Omental fat pad (tissue), 4 donors: ENCODE measurements around the gene DYNLT1. TPM values are rescaled to one million over a fixed set of nuclear protein-coding genes. Genes with fewer than 3 reads are reported as not detected.

ENCODE experiments used
- ATAC-seq: fragments of 150-250 bp; one replicate; pipeline ENCODE4 v1.9.1; 2016; ENCODE audit warnings: mild to moderate bottlenecking, moderate library complexity; ENCODE audit not compliant: low FRiP score
- DNase-seq: peaks from one replicate; pipeline ENCODE4 v3.0.0-alpha.2; 2019; ENCODE audit warnings: low spot score
- CTCF ChIP-seq, 3 donors: fragments of 450-650 bp; IDR thresholded peaks; one replicate each; pipeline ENCODE4 v1.5.1; 2016 to 2017; ENCODE audit warnings: antibody characterized with exemption in 3 of 3, mild to moderate bottlenecking in 3 of 3, moderate library complexity in 2 of 3
- small RNA-seq: library from RNA; depleted of rRNA; stranded (forward); fragments of <200 nt; gene quantifications from one replicate; pipeline ENCODE3, GENCODE V24; 2016
- total RNA-seq, 4 donors: library from RNA; depleted of rRNA; stranded (reverse); fragments of >200 nt; gene quantifications; one replicate each; pipeline ENCODE4 v1.1.0, GENCODE V29; 2016

The DYNLT1 gene
- total RNA-seq, 4 donors from 2014 or later: 43.8 to 70.4 (median 60.7) TPM

DNA sequence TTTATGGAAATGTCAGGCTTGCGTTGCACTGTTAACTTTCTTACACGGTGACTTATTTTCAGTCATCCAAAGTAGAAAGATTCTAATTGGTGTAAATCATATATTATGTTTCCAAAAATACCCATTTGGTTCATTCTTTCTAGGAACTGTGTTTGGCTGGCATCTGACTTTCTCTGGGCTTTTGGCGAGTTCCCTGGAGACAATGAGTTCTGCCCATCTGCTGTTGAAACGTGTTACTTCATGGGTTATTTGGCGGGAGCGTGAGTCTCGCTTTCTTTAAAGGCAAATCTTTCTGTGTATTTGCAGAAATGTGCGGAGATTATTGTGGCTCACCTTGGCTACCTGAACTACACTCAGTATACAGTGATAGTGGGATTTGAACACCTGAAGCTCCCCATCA is 55.2 kb downstream of the DYNLT1 start:
- ATAC-seq: no peak
- no peak for TF ChIP-seq CTCF (IDR thresholded peaks at IDR 0.05)
- DNase-seq: no peak

GRCh38 chr6:158586652-158587051 is 57.9 kb downstream of the DYNLT1 start:
- no peak for ATAC-seq
- no peak for DNase-seq
- TF ChIP-seq CTCF (IDR thresholded peaks at IDR 0.05): no peak

Small RNAs within 50 kb of the gene (small RNA-seq; reads per million reads assigned to genes)
- gene MIR7161: not detected

Other genes with a start within 250 kb of the DYNLT1 start
- gene TMEM181, start 84.7 kb downstream of the DYNLT1 start, total RNA-seq: 10 to 100 TPM; 16.1 to 27.6 (median 20.6) TPM
- gene SYTL3, start 5.3 kb upstream of the DYNLT1 start, total RNA-seq: 10 to 100 TPM in 1 of 4 donors, 1 to 10 TPM in 3; 5.3 to 16.3 (median 6.8) TPM
- 100 to 1,000 TPM in 2 of 4 donors, 10 to 100 TPM in 2; 60.9 to 480 (median 251) TPM for gene EZR, start 174.6 kb upstream of the DYNLT1 start, total RNA-seq